HL-60 (cell line): ENCODE measurements around the gene CCDC51.

Experiments used
- DNase-seq, 2 experiments: peaks; one replicate each; pipeline ENCODE4 v3.0.0-alpha.2; 2010 to 2020; ENCODE audit warnings: low read depth in 1 of 2, low spot score in 1 of 2
- H3K27ac ChIP-seq: fragments of 250-450 bp; sonication (Bioruptor Pico); replicated peaks from 2 replicates; pipeline ENCODE4 v1.5.1; 2020; ENCODE audit warnings: mild to moderate bottlenecking, moderate library complexity
- H3K27me3 ChIP-seq: fragments of 250-450 bp; sonication (Bioruptor Pico); 2 replicates; pipeline ENCODE4 v1.5.1; 2021; ENCODE audit warnings: mild to moderate bottlenecking, moderate library complexity; ENCODE audit not compliant: insufficient read depth, poor library complexity, severe bottlenecking
- H3K4me3 ChIP-seq: replicated peaks from 2 replicates; pipeline ENCODE4 v1.5.1; 2011; ENCODE audit warnings: mild to moderate bottlenecking, control low read depth, low read length; ENCODE audit not compliant: insufficient read depth
- CTCF ChIP-seq: IDR thresholded peaks from one replicate; pipeline ENCODE4 v1.5.1; 2011; ENCODE audit warnings: low read length, control low read depth, inconsistent platforms; ENCODE audit not compliant: insufficient read depth
- GABPA ChIP-seq: IDR thresholded peaks from 2 replicates; pipeline ENCODE4 v1.6.1; 2012; ENCODE audit warnings: low read depth
- POLR2AphosphoS5 ChIP-seq: IDR thresholded peaks from 2 replicates; pipeline ENCODE4 v1.6.1; 2012; ENCODE audit warnings: low read depth
- REST ChIP-seq: IDR thresholded peaks from 2 replicates; pipeline ENCODE4 v1.6.1; 2012; ENCODE audit warnings: low read depth; ENCODE audit not compliant: insufficient replicate concordance
- SPI1 ChIP-seq: IDR thresholded peaks from 2 replicates; pipeline ENCODE4 v1.6.1; 2012; ENCODE audit warnings: low read depth, mild to moderate bottlenecking, borderline replicate concordance

CCDC51 gene

GRCh38 chr3:48416091-48416505 is 23.8 kb downstream of the CCDC51 start:
- Histone ChIP-seq H3K27ac (no peak overlapping the region), H3K4me3 (no peak overlapping the region), H3K27me3 (no peaks in the 10 kb centered on the region)
- no peak for TF ChIP-seq POLR2AphosphoS5
- no peak for TF ChIP-seq CTCF
- no peak for TF ChIP-seq GABPA
- no peak for TF ChIP-seq SPI1
- no peak for TF ChIP-seq REST
- no peak for DNase-seq

GRCh38 chr3:48415251-48415953 is 24.5 kb downstream of the CCDC51 start:
- DNase-seq, result no peak
- TF ChIP-seq CTCF, result no peak
- no peak for TF ChIP-seq POLR2AphosphoS5
- TF ChIP-seq GABPA, result no peak
- TF ChIP-seq REST, result no peak
- no peak for TF ChIP-seq SPI1
- Histone ChIP-seq H3K27ac (no peak overlapping the region), H3K4me3 (no peak overlapping the region), H3K27me3 (no peaks in the 10 kb centered on the region)

GRCh38 chr3:48414376-48415250 is 25.3 kb downstream of the CCDC51 start:
- DNase-seq, result no peak
- TF ChIP-seq POLR2AphosphoS5 (no peak), SPI1 (no peak), GABPA (no peak), CTCF (no peak), REST (no peak)
- no peak overlapping the region for H3K27ac ChIP-seq
- H3K4me3 ChIP-seq, result no peak overlapping the region
- H3K27me3 ChIP-seq, result no peaks in the 10 kb centered on the region
